Activated B cell treated with CpG ODN at 0.5 μM for 24 hours (primary cell): ENCODE measurements around the gene DNAJC11. TPM values are rescaled to one million over a fixed set of nuclear protein-coding genes. Genes with fewer than 3 reads are reported as not detected.
A peak's percentile ranks its signal among the peaks of the same experiment; 100 is the strongest.
"Not testable (repeated sequence)": the region's sequence is repeated elsewhere in the genome, so short reads cannot be mapped to it uniquely, and the experiment has no call there.

ENCODE experiments used
- ATAC-seq: fragments of 200-7000 bp; cut with Tn5 transposase; one replicate; pipeline ENCODE4 v1.10.0; 2021; ENCODE audit warnings: low read depth, mild to moderate bottlenecking, moderate library complexity
- CTCF ChIA-PET: fragments of 350-600 bp; sonication (Branson Sonifier 250); formaldehyde crosslinking; loops from one replicate; lab custom pipeline; 2021; ENCODE audit warnings: antibody characterized with exemption; lab: Charles Lee
- POLR2A ChIA-PET: fragments of 350-600 bp; sonication (Branson Sonifier 250); formaldehyde crosslinking; loops from one replicate; lab custom pipeline; 2021; ENCODE audit warnings: antibody characterized with exemption; lab: Charles Lee
- DNase-seq: peaks from one replicate; pipeline ENCODE4 v3.0.0; 2022
- H3K27ac Mint-ChIP-seq: one replicate; pipeline ENCODE4 v1.8.0; 2020; ENCODE audit warnings: mixed read lengths
- H3K27me3 Mint-ChIP-seq: one replicate; pipeline ENCODE4 v1.8.0; 2021; ENCODE audit warnings: mixed read lengths
- H3K36me3 Mint-ChIP-seq: one replicate; pipeline ENCODE4 v1.8.0; 2021; ENCODE audit warnings: low read depth, mixed read lengths
- H3K4me1 Mint-ChIP-seq: one replicate; pipeline ENCODE4 v1.8.0; 2021; ENCODE audit warnings: mixed read lengths
- H3K4me3 Mint-ChIP-seq: one replicate; pipeline ENCODE4 v1.8.0; 2020; ENCODE audit warnings: mild to moderate bottlenecking, mixed read lengths
- H3K9me3 Mint-ChIP-seq: one replicate; pipeline ENCODE4 v1.8.0; 2020; ENCODE audit warnings: mixed read lengths
- CTCF ChIP-seq: fragments of 200-600 bp; IDR thresholded peaks from one replicate; pipeline ENCODE4 v1.8.0; 2022; ENCODE audit warnings: antibody characterized with exemption, mild to moderate bottlenecking
- intact Hi-C: fragments of 100-400 bp; cut with micrococcal nuclease; formaldehyde crosslinking; loops from one replicate; pipeline ENCODE4 v1.15.1; 2024
- total RNA-seq: library from RNA; stranded (reverse); gene quantifications from 2 replicates; pipeline ENCODE4 v1.2.3, GENCODE V29; 2022

The DNAJC11 gene
- total RNA-seq, 1 donor from 2014 or later, result 65.6 TPM

GRCh38 chr1:6700853-6701436 is 671 bp downstream of the DNAJC11 start:
- TF ChIP-seq CTCF, result no peak
- peak overlapping the region; percentile 85 for H3K4me3 Mint-ChIP-seq
- ChIA-PET POLR2A (interaction anchor here (0.5 to 1.1 kb wide), 5 partner anchors 43 to 147 kb away, joined by 3 to 13 read pairs (median 4); partner anchors contain the start of genes CAMTA1 and TAS1R1), CTCF (interaction anchor here (0.6 to 1.5 kb wide), 2 partner anchors 83 to 174 kb away, joined by 3 to 4 read pairs; no protein-coding TSS in a partner anchor)
- intact Hi-C loops, result loop anchor here (1.0 to 2.0 kb wide), 6 partner anchors 76 to 502 kb away; partner anchors contain the start of genes CAMTA1, PHF13 and RPL22
- H3K36me3 Mint-ChIP-seq, result peaks cover 7% of the 10 kb centered on the region
- peaks cover 21% of the 10 kb centered on the region for H3K4me1 Mint-ChIP-seq
- peak overlapping the region; percentile 59 for H3K27ac Mint-ChIP-seq
- no peaks in the 10 kb centered on the region for H3K27me3 Mint-ChIP-seq
- no peak for DNase-seq
- H3K9me3 Mint-ChIP-seq, result no peaks in the 10 kb centered on the region
- ATAC-seq, result no peak

GRCh38 chr1:6699915-6700314 is 1.7 kb downstream of the DNAJC11 start:
- CTCF ChIA-PET, POLR2A ChIA-PET, H3K27ac Mint-ChIP-seq, H3K27me3 Mint-ChIP-seq, ATAC-seq, H3K9me3 Mint-ChIP-seq, H3K36me3 Mint-ChIP-seq, DNase-seq: not testable (repeated sequence)
- peak overlapping the region; percentile 85 for H3K4me3 Mint-ChIP-seq
- intact Hi-C loops, result loop anchor here (2.0 kb wide), 1 partner anchor 501 kb away; the partner anchor contains the start of gene RPL22
- peaks cover 21% of the 10 kb centered on the region for H3K4me1 Mint-ChIP-seq

- peaks cover 22% of the 10 kb centered on the region for H3K4me1 Mint-ChIP-seq
- H3K27me3 Mint-ChIP-seq, result no peaks in the 10 kb centered on the region
- H3K4me3 Mint-ChIP-seq, result no peak overlapping the region
- ATAC-seq, result no peak
- no peak overlapping the region for H3K27ac Mint-ChIP-seq
- TF ChIP-seq CTCF, result no peak
- no peak for DNase-seq
- H3K36me3 Mint-ChIP-seq, result peaks cover 13% of the 10 kb centered on the region
- intact Hi-C loops, result no loop called here
- H3K9me3 Mint-ChIP-seq, result no peaks in the 10 kb centered on the region
- ChIA-PET POLR2A (no interaction called here), CTCF (no interaction called here)
Observed at GRCh38 chr1:6695868-6696267, 5.7 kb downstream of the DNAJC11 start.

- CTCF ChIA-PET, result no interaction called here
Observed at GRCh38 chr1:6694121-6694713, 7.4 kb downstream of the DNAJC11 start.

GRCh38 chr1:6692956-6693355 is 8.7 kb downstream of the DNAJC11 start:
- H3K27me3 Mint-ChIP-seq, result no peaks in the 10 kb centered on the region
- intact Hi-C loops, result no loop called here
- ChIA-PET CTCF (no interaction called here), POLR2A (no interaction called here)
- no peak overlapping the region for H3K4me3 Mint-ChIP-seq
- no peaks in the 10 kb centered on the region for H3K9me3 Mint-ChIP-seq
- H3K27ac Mint-ChIP-seq, result no peak overlapping the region
- H3K4me1 Mint-ChIP-seq, result peaks cover 7% of the 10 kb centered on the region
- DNase-seq (no peak), ATAC-seq (no peak)
- H3K36me3 Mint-ChIP-seq, result peaks cover 9% of the 10 kb centered on the region
- TF ChIP-seq CTCF, result no peak

More at GRCh38 chr1:6694121-6694713, 7.4 kb downstream of the DNAJC11 start:
- Mint-ChIP-seq H3K4me3 (no peak overlapping the region), H3K27ac (no peak overlapping the region), H3K9me3 (no peaks in the 10 kb centered on the region), H3K36me3 (peaks cover 12% of the 10 kb centered on the region), H3K4me1 (peaks cover 9% of the 10 kb centered on the region), H3K27me3 (no peaks in the 10 kb centered on the region)
- no peak for TF ChIP-seq CTCF
- POLR2A ChIA-PET, result no interaction called here
- DNase-seq (no peak), ATAC-seq (no peak)
- intact Hi-C loops, result no loop called here
